ENCODE data around the gene MRGPRD. TPM values are rescaled to one million over a fixed set of nuclear protein-coding genes. Genes with fewer than 3 reads are reported as not detected.

MRGPRD gene
- total RNA-seq, 1 donor, result not detected

DNA sequence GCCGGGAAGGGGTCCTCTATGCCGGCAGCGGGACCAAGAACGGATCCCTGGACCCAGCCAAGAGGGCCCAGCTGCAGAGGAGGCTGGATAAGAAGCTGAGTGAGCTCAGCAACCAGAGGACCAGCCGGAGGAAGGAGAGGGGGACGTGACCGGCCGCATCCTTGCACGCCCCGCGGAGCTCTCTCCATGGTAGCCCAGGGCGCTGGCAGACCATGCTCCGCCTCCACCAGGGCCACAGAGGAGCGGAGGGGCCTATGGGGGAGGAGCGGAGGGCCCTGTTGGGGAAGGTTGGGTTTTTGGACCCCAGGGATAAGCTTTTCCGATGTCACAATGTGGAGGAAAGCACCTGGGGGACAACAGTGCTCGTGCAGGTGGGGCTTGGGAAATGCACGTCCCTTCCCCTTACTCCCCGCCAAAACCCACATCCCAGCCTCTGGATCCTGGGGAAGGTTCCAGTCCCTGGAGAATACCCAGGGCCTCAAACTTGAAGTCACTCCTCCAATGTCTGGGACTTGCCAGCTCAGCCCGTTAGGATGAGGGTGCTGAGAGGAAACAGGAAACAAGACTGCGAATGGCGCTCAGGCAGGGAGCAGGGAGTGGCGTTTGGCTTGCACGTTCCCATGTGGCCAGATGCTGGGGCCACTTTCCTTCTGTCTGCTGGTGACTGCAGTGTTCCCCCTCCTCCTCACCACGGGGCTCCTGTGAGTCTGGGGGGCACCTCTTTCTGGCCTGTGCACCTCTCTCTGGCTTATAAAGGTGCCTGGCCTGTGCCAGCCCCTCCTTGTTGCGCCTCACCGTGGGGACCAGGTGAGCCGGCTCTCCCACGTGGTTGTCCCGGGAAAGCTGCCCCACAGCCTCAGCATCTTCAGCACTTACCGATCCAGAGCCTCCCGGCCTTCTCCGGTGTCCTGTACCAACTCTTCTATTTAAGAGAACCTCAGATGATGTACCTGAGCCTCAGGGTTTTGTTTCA lies 40.9 kb downstream of the MRGPRD start:
- no peak for TF ChIP-seq CTCF (IDR thresholded peaks at IDR 0.05; ENCODE audit: insufficient read depth, low read length)
- no peak for DNase-seq (ENCODE audit: low read depth)
- H3K4me3 ChIP-seq (ENCODE audit: low read depth, low read length), result no peak overlapping the region

- TF ChIP-seq CTCF (IDR thresholded peaks at IDR 0.05; ENCODE audit: insufficient read depth, low read length), result no peak
- DNase-seq (ENCODE audit: low read depth), result no peak
- no peak overlapping the region for H3K4me3 ChIP-seq (ENCODE audit: low read depth, low read length)
Measured at GRCh38 chr11:68938816-68939582, 41.8 kb downstream of the MRGPRD start.

DNA sequence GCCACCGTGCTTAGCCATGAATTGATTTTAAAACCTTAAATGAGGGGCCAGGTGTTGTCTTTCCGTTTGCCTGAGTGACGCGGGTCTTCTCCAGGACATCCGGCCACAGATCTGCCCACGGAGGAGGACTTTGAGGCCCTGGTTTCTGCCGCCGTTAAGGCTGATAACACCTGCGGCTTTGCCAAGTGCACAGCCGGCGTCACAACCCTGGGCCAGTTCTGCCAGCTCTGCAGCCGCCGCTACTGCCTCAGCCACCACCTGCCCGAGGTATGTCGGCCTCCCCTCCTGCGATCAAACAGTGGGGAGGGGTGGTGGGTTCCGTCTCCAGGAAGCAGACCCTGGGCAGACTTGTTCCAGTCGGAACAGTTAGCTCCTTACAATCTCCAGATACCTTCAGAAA lies 42.7 kb downstream of the MRGPRD start:
- no peak overlapping the region for H3K4me3 ChIP-seq (ENCODE audit: low read depth, low read length)
- TF ChIP-seq CTCF (IDR thresholded peaks at IDR 0.05; ENCODE audit: insufficient read depth, low read length), result no peak
- DNase-seq (ENCODE audit: low read depth), result no peak

DNA sequence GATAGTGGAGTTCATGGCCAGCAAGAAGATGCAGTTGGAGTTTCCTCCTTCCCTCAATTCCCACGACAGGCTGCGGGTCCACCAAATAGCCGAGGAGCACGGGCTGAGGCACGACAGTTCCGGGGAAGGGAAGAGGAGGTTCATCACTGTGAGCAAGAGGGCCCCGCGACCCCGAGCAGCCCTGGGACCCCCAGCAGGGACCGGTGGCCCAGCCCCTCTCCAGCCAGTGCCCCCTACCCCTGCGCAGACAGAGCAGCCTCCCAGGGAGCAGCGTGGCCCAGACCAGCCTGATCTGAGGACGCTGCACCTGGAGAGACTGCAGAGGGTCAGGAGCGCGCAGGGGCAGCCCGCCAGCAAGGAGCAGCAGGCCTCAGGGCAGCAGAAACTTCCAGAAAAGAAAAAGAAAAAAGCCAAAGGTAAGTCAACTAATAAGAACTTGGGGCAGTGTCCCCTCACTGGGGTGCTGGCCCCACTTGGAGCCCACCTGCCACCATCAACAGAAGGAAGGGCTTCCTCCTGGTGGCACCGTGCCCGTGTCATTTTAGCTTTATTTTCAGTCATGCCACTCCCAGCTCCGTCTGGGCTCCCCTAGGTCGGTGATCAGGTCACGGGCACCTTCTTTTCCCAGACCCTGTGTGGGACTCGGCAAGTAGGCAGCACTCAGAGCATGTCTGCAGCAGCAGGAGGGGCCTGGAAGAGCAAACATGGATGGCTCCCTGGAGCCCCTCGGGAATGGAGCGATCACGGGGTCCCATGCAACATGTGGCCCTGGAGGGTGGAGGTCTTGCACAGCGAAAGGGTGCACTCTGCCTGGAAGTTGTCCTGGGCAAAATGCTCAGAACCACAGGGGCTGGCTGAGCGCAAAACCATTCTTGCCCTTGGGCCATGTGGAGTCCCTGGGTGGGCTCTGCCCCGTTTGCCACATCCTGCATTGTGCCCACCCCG lies 43.8 kb downstream of the MRGPRD start:
- no peak overlapping the region for H3K4me3 ChIP-seq (ENCODE audit: low read depth, low read length)
- TF ChIP-seq CTCF (IDR thresholded peaks at IDR 0.05; ENCODE audit: insufficient read depth, low read length), result no peak
- DNase-seq (ENCODE audit: low read depth), result no peak

GRCh38 chr11:68936358-68936636 lies 44.5 kb downstream of the MRGPRD start:
- no peak for DNase-seq (ENCODE audit: low read depth)
- H3K4me3 ChIP-seq (ENCODE audit: low read depth, low read length), result no peak overlapping the region
- no peak for TF ChIP-seq CTCF (IDR thresholded peaks at IDR 0.05; ENCODE audit: insufficient read depth, low read length)

Measured in fibroblast of the aortic adventitia (primary cell).